ENCODE data around the gene B4GALT2.

B4GALT2 gene

DNA sequence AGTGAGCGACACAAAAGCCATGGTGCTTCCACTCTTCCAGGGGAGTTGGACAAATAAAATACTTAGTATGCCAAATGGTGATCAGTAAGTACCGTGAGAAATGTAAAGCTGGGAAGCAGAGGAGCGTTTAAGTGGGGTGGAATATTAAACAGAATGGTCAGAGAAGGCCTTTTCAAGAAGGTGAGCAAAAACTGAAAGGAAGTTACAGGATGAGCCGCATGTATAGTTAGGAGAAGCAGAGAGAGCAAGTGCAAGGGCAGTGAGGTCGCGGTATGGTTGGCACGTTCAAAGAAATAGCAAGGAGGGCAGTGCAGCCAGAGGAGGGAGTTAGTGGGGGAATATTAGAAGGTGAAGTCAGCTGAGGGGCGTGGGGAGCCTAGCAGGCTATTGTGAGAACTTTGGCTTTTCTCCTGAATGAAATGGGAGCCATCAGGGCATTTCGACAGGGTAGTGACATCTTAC lies 5.0 kb upstream of the B4GALT2 start:
- H3K27ac ChIP-seq (ENCODE audit: low read length): peak overlapping the region; percentile 79
- peak overlapping the region; percentile 95 for H3K9ac ChIP-seq (ENCODE audit: low read length)
- H3K27me3 ChIP-seq (replicated peaks; ENCODE audit: insufficient read depth, low read length): no peaks in the 10 kb centered on the region
- peaks cover 27% of the 10 kb centered on the region for H3F3A ChIP-seq (ENCODE audit: insufficient read depth, low read length)
- H3K4me2 ChIP-seq (ENCODE audit: low read depth, low read length): peak overlapping the region; percentile 96
- peak overlapping the region; percentile 87 for H2AFZ ChIP-seq (ENCODE audit: low read length)
- H3K9me2 ChIP-seq (replicated peaks; ENCODE audit: insufficient read depth, low read length): no peaks in the 10 kb centered on the region
- peak overlapping the region; percentile 96 for H3K4me3 ChIP-seq (ENCODE audit: low read length)
- H3K9me3 ChIP-seq (replicated peaks; ENCODE audit: insufficient read depth, low read length): no peaks in the 10 kb centered on the region
- DNase-seq: peak; percentile 53
- TF ChIP-seq CTCF (IDR thresholded peaks at IDR 0.05; ENCODE audit: low read length) (no peak), EZH2phosphoT487 (IDR thresholded peaks at IDR 0.05; ENCODE audit: low read length) (no peak), EZH2 (optimal IDR thresholded peaks at IDR 0.05; ENCODE audit: low read depth, low read length) (no peak)
- peaks cover 4% of the 10 kb centered on the region; the same call in 1 of the 2 replicates for H4K20me1 ChIP-seq (ENCODE audit: insufficient read depth, low read length)
- H3K79me2 ChIP-seq (ENCODE audit: low read length): peaks cover 54% of the 10 kb centered on the region
- peaks cover 40% of the 10 kb centered on the region for H3K4me1 ChIP-seq (ENCODE audit: low read length)
- H3K36me3 ChIP-seq (replicated peaks; ENCODE audit: insufficient read depth, low read length): 0 out of 2 replicates have a peak, but pooled peaks cover 3% of the 10 kb centered on the region

DNA sequence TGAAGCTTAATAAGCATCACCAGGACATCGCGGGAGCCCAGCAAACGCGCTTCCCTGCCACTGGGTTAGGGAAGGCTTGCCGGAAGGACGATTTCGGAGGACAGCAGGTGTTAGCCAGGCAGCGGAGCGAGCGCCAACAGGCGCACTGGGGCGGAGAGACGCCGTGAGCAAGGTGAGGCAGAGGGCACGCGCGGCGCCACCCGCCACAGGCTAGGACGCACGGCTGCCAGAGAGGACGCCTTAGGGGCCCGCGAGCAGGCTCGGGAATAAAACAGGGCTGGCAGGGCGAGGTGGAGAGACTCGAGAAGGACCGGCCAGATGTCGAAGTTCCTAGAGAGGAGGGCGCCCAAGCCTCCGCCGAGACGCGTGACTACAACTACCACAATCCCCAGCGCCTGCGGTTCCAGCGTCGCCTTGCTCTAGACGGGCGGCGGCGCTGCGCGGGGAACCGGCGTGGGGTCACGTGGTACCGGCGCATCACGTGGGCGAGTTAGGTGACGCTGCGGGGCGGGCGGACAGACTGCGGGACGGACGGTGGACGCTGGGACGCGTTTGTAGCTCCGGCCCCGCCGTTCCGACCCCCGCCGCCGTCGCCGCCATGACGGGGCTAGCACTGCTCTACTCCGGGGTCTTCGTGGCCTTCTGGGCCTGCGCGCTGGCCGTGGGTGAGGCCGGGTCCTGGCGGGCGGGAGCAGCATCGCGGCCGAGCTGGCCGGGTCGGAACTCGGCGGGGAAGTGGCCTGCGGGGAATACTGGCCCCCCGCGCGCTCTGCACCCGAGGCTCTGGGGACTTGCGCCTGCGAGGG lies 4.4 kb upstream of the B4GALT2 start, which contains the start of gene ATP6V0B:
TSS of gene ATP6V0B (plus strand) at position 518 of the 806 bp plus-strand sequence. CDS start at position 599, 81 bp downstream.
- Histone ChIP-seq H3K27ac (ENCODE audit: low read length) (peak within 1 kb of the TSS; percentile 79), H3K9me2 (replicated peaks; ENCODE audit: insufficient read depth, low read length) (no peaks in the 10 kb centered on the region), H2AFZ (ENCODE audit: low read length) (peak within 1 kb of the TSS; percentile 87), H3K4me3 (ENCODE audit: low read length) (peak within 1 kb of the TSS; percentile 96), H3F3A (ENCODE audit: insufficient read depth, low read length) (peaks cover 27% of the 10 kb centered on the region), H3K9me3 (replicated peaks; ENCODE audit: insufficient read depth, low read length) (no peaks in the 10 kb centered on the region), H3K36me3 (replicated peaks; ENCODE audit: insufficient read depth, low read length) (0 out of 2 replicates have a peak, but pooled peaks cover 3% of the 10 kb centered on the region), H3K27me3 (replicated peaks; ENCODE audit: insufficient read depth, low read length) (no peaks in the 10 kb centered on the region), H3K4me1 (ENCODE audit: low read length) (peaks cover 40% of the 10 kb centered on the region), H3K9ac (ENCODE audit: low read length) (peak within 1 kb of the TSS; percentile 95), H3K4me2 (ENCODE audit: low read depth, low read length) (peak within 1 kb of the TSS; percentile 96), H4K20me1 (ENCODE audit: insufficient read depth, low read length) (peaks cover 4% of the 10 kb centered on the region; the same call in 1 of the 2 replicates), H3K79me2 (ENCODE audit: low read length) (peaks cover 54% of the 10 kb centered on the region)
- peak; percentile 96 for DNase-seq
- TF ChIP-seq EZH2phosphoT487 (IDR thresholded peaks at IDR 0.05; ENCODE audit: low read length) (no peak), CTCF (IDR thresholded peaks at IDR 0.05; ENCODE audit: low read length) (0 out of 2 replicates have a peak, but pooled peaks have one; percentile 6)

DNA sequence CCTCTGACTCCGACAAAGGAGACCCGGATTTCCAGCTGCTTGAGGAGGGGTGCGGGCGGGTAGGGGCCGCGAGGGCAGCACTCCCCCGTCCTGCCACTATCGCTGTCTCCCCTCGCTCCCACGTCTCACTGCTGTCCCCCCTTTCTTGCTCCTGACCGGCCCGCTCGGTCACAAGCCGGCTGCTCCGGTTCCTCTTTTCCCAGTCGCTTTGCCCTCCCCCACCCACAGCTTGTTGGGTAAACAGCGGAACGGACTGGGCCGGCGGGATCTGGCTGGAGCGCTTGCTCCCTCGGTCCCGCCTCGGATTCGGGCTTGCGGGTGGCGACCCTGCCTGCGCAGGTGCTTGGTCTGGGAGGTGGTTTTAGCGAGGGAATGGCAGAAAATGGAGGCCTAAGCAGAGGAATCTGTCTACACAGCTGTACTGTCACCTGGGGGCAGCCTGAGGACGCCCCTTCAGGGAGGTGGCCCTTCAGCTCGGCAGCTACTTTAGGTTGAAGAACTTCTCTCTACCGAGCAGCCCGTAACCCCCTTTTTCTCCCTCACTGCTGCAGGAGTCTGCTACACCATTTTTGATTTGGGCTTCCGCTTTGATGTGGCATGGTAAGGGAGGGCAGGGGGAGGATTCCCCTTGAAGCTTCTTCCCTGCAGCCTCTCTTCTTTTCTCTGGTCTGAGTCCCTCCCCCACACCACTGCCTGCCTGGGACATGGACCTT lies 3.6 kb upstream of the B4GALT2 start:
- Histone ChIP-seq H3K9ac (ENCODE audit: low read length) (peak overlapping the region; percentile 95), H2AFZ (ENCODE audit: low read length) (peak overlapping the region; percentile 87), H3K79me2 (ENCODE audit: low read length) (peaks cover 56% of the 10 kb centered on the region), H3K4me1 (ENCODE audit: low read length) (peaks cover 44% of the 10 kb centered on the region), H4K20me1 (ENCODE audit: insufficient read depth, low read length) (peaks cover 4% of the 10 kb centered on the region; the same call in 1 of the 2 replicates), H3K4me3 (ENCODE audit: low read length) (peak overlapping the region; percentile 96), H3K9me2 (replicated peaks; ENCODE audit: insufficient read depth, low read length) (no peaks in the 10 kb centered on the region), H3F3A (ENCODE audit: insufficient read depth, low read length) (peaks cover 27% of the 10 kb centered on the region), H3K36me3 (replicated peaks; ENCODE audit: insufficient read depth, low read length) (0 out of 2 replicates have a peak, but pooled peaks cover 3% of the 10 kb centered on the region), H3K4me2 (ENCODE audit: low read depth, low read length) (peak overlapping the region; percentile 87), H3K9me3 (replicated peaks; ENCODE audit: insufficient read depth, low read length) (no peaks in the 10 kb centered on the region), H3K27me3 (replicated peaks; ENCODE audit: insufficient read depth, low read length) (no peaks in the 10 kb centered on the region), H3K27ac (ENCODE audit: low read length) (peak overlapping the region; percentile 79; the same call in 1 of the 2 replicates)
- DNase-seq: no peak
- TF ChIP-seq EZH2phosphoT487 (IDR thresholded peaks at IDR 0.05; ENCODE audit: low read length) (no peak), EZH2 (optimal IDR thresholded peaks at IDR 0.05; ENCODE audit: low read depth, low read length) (no peak), CTCF (IDR thresholded peaks at IDR 0.05; ENCODE audit: low read length) (no peak)

Data from MM.1S (cell line).